DOHH2 (cell line): ENCODE measurements around the gene SPTBN1.

Source experiments
- H3F3A ChIP-seq: fragments of 200-600 bp; sonication (generic), shearing (Covaris generic); 2 replicates; pipeline ENCODE4 v1.6.0; 2016; ENCODE audit warnings: antibody characterized with exemption, mild to moderate bottlenecking; ENCODE audit not compliant: control insufficient read depth, insufficient read depth
- H3K27ac ChIP-seq: fragments of 200-600 bp; sonication (generic); 2 replicates; pipeline ENCODE4 v1.5.1; 2014; ENCODE audit warnings: low read depth, mild to moderate bottlenecking, low read length, moderate library complexity
- H3K27me3 ChIP-seq: fragments of 200-600 bp; sonication (generic); 2 replicates; pipeline ENCODE4 v1.6.1; 2014; ENCODE audit warnings: mild to moderate bottlenecking, low read length, mixed read lengths; ENCODE audit not compliant: control insufficient read depth
- H3K36me3 ChIP-seq: fragments of 200-600 bp; sonication (generic); 2 replicates; pipeline ENCODE4 v1.6.1; 2014; ENCODE audit warnings: mild to moderate bottlenecking, low read length, moderate library complexity, mixed read lengths; ENCODE audit not compliant: control insufficient read depth
- H3K4me1 ChIP-seq: fragments of 200-600 bp; sonication (generic); 2 replicates; pipeline ENCODE4 v1.6.1; 2014; ENCODE audit warnings: mild to moderate bottlenecking, low read length, mixed read lengths; ENCODE audit not compliant: control insufficient read depth
- H3K4me2 ChIP-seq: fragments of 200-600 bp; sonication (generic); 2 replicates; pipeline ENCODE4 v1.6.0; 2014; ENCODE audit warnings: mild to moderate bottlenecking, low read length, moderate library complexity
- H3K4me3 ChIP-seq: fragments of 200-600 bp; sonication (generic); 2 replicates; pipeline ENCODE4 v1.5.1; 2014; ENCODE audit warnings: mild to moderate bottlenecking, low read length, mixed read lengths
- H3K79me2 ChIP-seq: fragments of 200-600 bp; sonication (generic); 2 replicates; pipeline ENCODE4 v1.6.1; 2014; ENCODE audit warnings: mild to moderate bottlenecking, low read length, mixed read lengths; ENCODE audit not compliant: control insufficient read depth
- H3K9me2 ChIP-seq: fragments of 200-600 bp; sonication (generic); replicated peaks from 2 replicates; pipeline ENCODE4 v1.6.1; 2014; ENCODE audit warnings: mild to moderate bottlenecking, low read length, mixed read lengths; ENCODE audit not compliant: control insufficient read depth
- H3K9me3 ChIP-seq: fragments of 200-600 bp; sonication (generic); 2 replicates; pipeline ENCODE4 v1.6.1; 2014; ENCODE audit warnings: antibody characterized with exemption, low read length, mixed read lengths; ENCODE audit not compliant: control insufficient read depth, insufficient read depth
- H4K20me1 ChIP-seq: fragments of 200-600 bp; sonication (generic); 2 replicates; pipeline ENCODE4 v1.6.0; 2014; ENCODE audit warnings: low read depth, mild to moderate bottlenecking, antibody characterized with exemption, low read length, moderate library complexity; ENCODE audit not compliant: control insufficient read depth, insufficient read depth
- EZH2phosphoT487 ChIP-seq: fragments of 200-600 bp; sonication (generic); IDR thresholded peaks from 2 replicates; pipeline ENCODE4 v1.6.1; 2017; ENCODE audit warnings: borderline replicate concordance, mild to moderate bottlenecking, antibody characterized with exemption, low read length, moderate library complexity, mixed read lengths
- TF ChIP-seq, protein P1 (sequence below): fragments of 200-600 bp; sonication (generic); IDR thresholded peaks from one replicate; pipeline ENCODE4 v1.5.1; 2014; ENCODE audit warnings: antibody characterized with exemption, mild to moderate bottlenecking, low read depth, low read length; ENCODE audit not compliant: poor library complexity, severe bottlenecking

SPTBN1 gene

DNA sequence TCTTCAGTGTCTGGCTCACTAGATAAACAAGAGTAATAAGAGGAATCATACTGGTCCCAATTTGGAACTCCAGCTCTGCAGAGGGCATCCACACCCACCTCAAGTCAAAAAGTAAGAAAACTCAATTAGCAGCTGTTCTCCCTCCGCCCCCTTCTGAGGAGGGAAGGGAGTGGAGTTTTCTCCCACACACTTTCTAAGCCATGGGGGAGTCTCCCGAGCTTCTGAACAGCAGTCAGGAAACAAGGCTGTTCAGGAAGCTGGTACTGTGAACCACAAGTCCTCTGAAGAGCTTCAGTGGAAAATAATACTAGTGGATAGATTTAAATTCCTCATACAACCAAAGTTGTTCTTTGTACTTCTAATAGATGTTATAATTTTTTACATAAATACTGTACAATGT is 32.9 kb upstream of the SPTBN1 start:
- no peaks in the 10 kb centered on the region for H3K27me3 ChIP-seq
- H3K4me1 ChIP-seq = no peaks in the 10 kb centered on the region
- H3K36me3 ChIP-seq = no peaks in the 10 kb centered on the region
- no peak overlapping the region for H3K27ac ChIP-seq
- TF ChIP-seq EZH2phosphoT487 = no peak
- TF ChIP-seq, protein P1, sequence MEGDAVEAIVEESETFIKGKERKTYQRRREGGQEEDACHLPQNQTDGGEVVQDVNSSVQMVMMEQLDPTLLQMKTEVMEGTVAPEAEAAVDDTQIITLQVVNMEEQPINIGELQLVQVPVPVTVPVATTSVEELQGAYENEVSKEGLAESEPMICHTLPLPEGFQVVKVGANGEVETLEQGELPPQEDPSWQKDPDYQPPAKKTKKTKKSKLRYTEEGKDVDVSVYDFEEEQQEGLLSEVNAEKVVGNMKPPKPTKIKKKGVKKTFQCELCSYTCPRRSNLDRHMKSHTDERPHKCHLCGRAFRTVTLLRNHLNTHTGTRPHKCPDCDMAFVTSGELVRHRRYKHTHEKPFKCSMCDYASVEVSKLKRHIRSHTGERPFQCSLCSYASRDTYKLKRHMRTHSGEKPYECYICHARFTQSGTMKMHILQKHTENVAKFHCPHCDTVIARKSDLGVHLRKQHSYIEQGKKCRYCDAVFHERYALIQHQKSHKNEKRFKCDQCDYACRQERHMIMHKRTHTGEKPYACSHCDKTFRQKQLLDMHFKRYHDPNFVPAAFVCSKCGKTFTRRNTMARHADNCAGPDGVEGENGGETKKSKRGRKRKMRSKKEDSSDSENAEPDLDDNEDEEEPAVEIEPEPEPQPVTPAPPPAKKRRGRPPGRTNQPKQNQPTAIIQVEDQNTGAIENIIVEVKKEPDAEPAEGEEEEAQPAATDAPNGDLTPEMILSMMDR = no peak
- peaks cover 11% of the 10 kb centered on the region; the same call in 1 of the 2 replicates for H3K9me3 ChIP-seq
- no peaks in the 10 kb centered on the region for H4K20me1 ChIP-seq
- H3K9me2 ChIP-seq = no peaks in the 10 kb centered on the region
- no peak overlapping the region for H3K4me2 ChIP-seq
- no peaks in the 10 kb centered on the region for H3K79me2 ChIP-seq
- no peak overlapping the region for H3K4me3 ChIP-seq
- no peaks in the 10 kb centered on the region for H3F3A ChIP-seq

DNA sequence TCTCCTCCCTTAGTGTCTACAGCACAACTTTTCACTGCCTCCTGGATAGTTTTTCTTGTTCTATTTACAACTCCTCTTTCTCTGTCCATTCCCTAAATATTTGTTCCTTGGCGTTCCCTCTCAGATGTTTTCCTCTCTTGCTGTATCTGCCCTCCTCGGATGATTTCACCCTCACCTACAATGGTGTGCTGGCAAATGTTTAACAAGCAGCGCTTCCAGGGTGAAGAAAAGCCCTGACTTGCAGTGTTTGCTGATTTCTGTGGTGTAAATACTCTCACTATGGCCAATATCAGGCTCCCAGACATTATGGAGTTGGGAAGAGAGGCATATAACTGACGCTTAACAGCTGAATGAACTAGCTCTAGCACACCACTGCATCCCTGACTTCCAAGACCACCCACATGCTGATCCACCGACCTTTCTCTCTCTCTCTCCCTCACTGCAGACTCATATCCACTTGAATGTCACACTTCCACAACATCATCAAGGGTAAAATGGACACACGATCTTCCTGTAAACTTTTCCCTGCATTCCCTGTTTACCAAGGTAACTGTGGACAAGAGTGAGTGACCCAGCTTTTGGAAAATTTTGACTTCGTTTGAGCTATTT is 31.5 kb upstream of the SPTBN1 start:
- no peaks in the 10 kb centered on the region for H3K27me3 ChIP-seq
- H3K4me3 ChIP-seq = no peak overlapping the region
- no peaks in the 10 kb centered on the region for H3K9me2 ChIP-seq
- peaks cover 11% of the 10 kb centered on the region; the same call in 1 of the 2 replicates for H3K9me3 ChIP-seq
- TF ChIP-seq EZH2phosphoT487 = no peak
- TF ChIP-seq, protein P1 = no peak
- H3K79me2 ChIP-seq = no peaks in the 10 kb centered on the region
- no peaks in the 10 kb centered on the region for H3F3A ChIP-seq
- H3K4me2 ChIP-seq = no peak overlapping the region
- no peak overlapping the region for H3K27ac ChIP-seq
- H3K36me3 ChIP-seq = no peaks in the 10 kb centered on the region
- H4K20me1 ChIP-seq = no peaks in the 10 kb centered on the region
- peaks cover 1% of the 10 kb centered on the region for H3K4me1 ChIP-seq

DNA sequence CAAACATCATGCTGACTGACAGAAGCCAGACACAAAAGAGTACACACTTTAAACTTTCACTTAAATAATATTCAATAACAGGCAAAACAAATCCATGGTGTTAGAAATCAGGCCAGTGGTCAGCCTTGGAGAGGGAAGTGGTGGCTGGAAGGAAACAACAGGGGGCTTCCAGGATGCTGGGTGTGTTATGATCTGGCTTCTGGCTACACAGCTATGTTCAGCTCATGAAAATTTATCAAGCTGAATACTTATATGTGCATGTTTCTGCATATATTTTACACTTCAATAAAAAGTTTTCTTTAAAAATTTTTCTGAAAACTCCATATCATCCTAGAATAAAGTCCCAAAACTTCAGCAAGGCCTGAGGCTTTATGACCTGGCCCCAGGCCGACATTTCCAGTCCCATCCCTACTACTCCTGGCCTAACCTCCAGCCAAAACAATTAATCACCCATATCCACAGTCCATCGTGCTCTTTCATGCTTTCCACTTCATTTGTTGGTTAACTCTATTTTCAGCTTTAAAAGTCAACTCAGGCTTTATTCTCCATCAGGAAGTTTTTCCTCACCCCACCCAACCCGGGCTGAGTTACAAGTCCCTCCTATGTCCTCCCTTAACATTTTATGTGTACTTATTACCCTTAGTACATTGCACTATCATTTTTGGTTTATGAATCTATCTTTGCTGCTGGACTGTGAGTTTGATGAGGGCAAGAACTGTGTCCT is 27.9 kb upstream of the SPTBN1 start:
- Histone ChIP-seq H3K4me3 (no peak overlapping the region), H3K4me2 (no peak overlapping the region), H3K79me2 (no peaks in the 10 kb centered on the region), H3K27ac (no peak overlapping the region), H4K20me1 (no peaks in the 10 kb centered on the region), H3K9me3 (no peaks in the 10 kb centered on the region), H3K36me3 (no peaks in the 10 kb centered on the region), H3K4me1 (peaks cover 15% of the 10 kb centered on the region), H3F3A (no peaks in the 10 kb centered on the region), H3K9me2 (no peaks in the 10 kb centered on the region), H3K27me3 (no peaks in the 10 kb centered on the region)
- TF ChIP-seq, protein P1 = no peak
- TF ChIP-seq EZH2phosphoT487 = no peak
